Measurements from ENCODE around the gene CDHR3.
"Not testable (repeated sequence)": the region's sequence is repeated elsewhere in the genome, so short reads cannot be mapped to it uniquely, and the experiment has no call there.

CDHR3 gene

GRCh38 chr7:106001196-106001595 is 38.1 kb downstream of the CDHR3 start:
- no peak for DNase-seq (ENCODE audit: low spot score)

DNA sequence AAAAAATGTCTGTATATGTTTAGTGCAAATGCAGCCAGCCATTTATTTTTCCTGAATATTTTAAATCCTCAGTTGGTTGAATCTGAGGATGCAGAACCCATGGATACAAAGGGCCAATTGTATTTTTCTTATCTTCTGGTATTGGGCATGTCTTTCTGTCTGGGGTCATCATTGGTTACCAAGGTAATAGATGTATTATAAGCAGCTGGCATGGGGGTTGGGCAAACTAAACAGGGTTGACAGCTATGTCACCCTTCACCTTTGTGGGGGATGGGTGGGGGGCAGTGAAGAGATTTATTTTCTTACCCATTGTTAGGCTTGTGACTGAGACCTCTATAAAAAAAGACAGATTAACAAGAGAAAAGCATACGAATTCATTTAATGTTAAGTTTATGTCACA is 38.8 kb downstream of the CDHR3 start:
- DNase-seq (ENCODE audit: low spot score): no peak

- no peak for DNase-seq (ENCODE audit: low spot score)
Measured at GRCh38 chr7:106003525-106004064, 40.5 kb downstream of the CDHR3 start.

DNA sequence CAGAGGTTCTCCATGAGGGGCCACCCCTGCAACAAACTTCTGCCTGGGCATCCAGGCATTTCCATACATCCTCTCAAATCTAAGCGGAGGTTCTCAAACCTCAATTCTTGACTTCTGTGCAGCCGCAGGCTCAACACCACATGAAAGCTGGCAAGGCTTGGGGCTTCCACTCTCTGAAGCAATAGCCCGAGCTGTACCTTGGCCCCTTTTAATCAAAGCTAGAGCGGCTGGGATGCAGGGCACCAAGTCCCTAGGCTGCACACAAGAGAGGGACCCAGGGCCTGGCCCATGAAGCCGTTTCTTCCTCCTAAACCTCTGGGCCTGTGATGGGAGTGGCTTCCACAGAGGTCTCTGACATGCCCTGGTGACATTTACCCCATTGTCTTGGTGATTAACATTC is 43.8 kb downstream of the CDHR3 start:
- no peak for DNase-seq (ENCODE audit: low spot score)

- not testable (repeated sequence) for DNase-seq (ENCODE audit: low spot score)
Measured at GRCh38 chr7:106007796-106008195, 44.7 kb downstream of the CDHR3 start.

DNA sequence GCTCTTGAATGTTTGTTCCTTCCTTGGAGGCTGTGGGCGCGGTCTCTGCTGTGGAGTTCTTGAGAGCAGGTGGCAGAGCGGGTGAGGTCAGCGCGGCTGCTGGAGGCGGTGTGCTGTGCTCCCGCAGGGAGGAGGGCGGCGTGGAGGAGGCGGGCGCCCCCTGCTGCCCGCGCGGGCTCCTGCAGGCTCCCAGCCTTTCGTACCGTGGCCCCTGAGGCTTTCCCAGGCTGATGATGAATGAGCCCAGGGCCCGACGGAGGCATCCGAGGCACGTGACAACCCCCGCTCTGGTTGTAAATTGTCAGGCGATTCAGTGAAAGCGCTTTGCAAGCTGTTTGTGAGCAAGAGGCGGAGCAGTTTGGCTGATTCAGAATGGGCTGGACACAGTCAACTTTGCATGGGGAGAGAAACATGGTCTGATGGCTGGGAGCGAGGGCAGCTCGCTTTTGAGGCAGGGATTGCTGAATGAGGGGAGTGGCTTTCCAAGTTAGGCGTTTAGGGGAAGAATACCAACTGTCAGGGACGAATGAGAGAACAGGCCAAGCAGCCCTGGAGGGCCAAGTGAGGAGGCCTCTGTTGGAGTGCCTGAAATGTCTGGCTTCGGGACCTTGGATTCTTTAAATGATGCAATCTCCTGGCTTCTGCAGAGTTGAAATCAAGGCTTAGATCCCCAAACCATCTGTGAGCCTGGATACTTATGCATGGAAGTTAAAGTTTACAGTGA is 46.6 kb downstream of the CDHR3 start:
- peak; percentile 91 for DNase-seq (ENCODE audit: low spot score)

DNA sequence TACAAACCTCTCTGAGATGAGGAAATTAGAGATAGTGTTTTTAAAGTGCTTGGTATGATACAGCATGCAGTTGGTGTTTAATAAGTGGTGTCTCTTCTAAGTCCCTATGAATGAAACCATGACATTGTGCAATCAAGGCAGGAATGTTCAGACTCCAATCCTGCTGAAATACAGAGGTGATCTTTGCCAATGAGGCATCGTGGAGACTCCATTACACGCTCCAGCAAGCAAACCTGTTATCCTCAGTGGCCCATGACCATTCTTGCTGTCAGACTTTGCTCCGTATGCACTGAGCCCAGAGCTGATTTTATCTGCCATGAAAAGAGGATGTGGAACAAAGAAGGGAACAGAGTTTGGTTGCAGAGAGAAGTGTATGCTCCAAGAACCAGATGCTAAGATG is 47.3 kb downstream of the CDHR3 start:
- peak; percentile 30 for DNase-seq (ENCODE audit: low spot score)

GRCh38 chr7:106010866-106011265 is 47.8 kb downstream of the CDHR3 start:
- no peak for DNase-seq (ENCODE audit: low spot score)

- no peak for DNase-seq (ENCODE audit: low spot score)
Measured at GRCh38 chr7:106012184-106012583, 49.1 kb downstream of the CDHR3 start.

DNA sequence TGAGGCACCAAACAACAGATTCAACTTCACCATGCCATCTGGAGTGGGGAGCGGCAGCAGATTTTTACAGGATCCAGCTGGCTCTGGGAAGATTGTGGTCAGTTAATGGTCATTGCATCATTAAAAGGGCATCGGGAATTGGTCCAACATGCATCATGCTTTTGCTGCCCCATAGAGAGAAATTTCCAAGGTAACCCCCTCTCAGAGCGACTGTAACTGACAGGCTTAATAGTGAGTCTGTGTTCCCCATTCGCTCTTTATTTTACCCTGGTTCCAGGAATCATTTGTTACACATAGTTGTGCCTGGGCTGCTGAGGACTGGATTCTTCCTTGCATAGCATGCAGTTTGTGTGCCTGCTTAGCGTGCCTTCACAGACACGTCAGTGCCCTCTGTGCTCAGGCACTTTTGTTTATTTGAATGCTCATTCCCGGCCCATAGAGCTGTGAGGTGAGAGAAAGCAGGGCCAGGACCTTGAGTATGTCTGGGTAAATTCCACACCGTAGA is 49.9 kb downstream of the CDHR3 start:
- DNase-seq (ENCODE audit: low spot score): no peak

GRCh38 chr7:106015381-106016218 is 52.5 kb downstream of the CDHR3 start:
- no peak for DNase-seq (ENCODE audit: low spot score)

- no peak for DNase-seq (ENCODE audit: low spot score)
Measured at GRCh38 chr7:106016331-106016730, 53.3 kb downstream of the CDHR3 start.

DNA sequence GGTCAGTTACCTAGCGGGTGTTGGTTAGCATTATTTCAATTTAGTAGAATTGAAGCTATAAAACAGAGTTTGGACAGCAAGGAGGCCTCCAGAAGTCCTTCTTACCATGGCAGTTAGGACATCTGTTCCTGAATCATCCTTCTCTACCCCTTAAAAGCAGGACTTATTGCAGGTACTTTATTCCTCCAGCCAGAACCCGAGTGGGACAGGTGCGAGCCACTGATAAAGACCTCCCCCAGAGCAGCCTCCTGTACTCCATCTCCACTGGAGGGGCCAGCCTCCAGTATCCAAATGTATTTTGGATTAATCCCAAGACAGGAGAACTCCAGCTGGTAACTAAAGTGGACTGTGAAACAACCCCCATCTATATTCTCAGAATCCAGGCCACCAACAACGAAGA is 54.6 kb downstream of the CDHR3 start:
- no peak for DNase-seq (ENCODE audit: low spot score)

GRCh38 chr7:106018566-106019469 is 55.8 kb downstream of the CDHR3 start:
- no peak for DNase-seq (ENCODE audit: low spot score)

- DNase-seq (ENCODE audit: low spot score): no peak
Measured at GRCh38 chr7:106019470-106019820, 56.4 kb downstream of the CDHR3 start.

DNA sequence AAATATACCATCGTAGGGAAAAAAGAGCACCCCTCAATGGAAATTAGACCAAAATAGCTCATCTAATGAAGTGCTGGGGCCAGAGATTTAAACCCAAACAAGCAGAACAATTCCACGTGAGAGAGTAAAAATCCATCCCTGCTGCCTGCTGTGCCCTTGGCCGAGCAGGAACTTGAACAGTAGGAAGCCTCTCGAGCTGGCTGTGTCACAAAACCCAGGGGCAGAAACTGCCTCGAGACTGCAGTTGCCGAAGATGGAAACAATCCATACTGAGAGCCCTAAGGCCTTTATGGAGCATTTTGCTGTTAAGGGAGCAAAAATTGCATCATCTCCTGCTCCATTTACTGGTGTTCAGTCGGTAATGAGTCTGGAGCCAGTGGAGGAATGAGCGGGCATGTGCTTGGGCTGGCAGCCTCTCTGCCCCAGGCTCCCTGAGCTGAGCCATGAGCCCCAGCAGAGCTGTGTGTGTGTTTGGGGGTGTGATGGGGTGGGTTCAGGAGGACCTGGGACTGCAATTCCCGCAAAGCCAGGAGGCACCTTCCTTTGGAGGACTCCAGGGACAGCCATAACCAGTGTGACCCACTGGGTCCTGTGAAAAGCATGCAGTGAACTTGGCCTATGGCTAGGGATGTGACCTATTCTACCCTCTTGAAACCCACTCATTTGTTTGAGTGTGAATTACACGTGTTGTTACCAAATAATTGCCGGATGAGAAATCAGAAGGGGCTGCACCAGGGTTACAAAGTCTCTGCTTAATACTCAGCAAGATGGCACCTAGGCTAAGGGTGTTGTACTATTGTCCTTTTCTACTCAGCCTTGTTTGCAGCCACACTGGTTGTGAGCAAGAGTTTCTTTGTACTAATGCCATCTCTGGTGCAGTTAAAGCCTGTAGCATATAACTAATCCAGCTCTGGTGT is 58.3 kb downstream of the CDHR3 start:
- DNase-seq (ENCODE audit: low spot score): no peak

- peak; percentile 96 for DNase-seq (ENCODE audit: low spot score)
Measured at GRCh38 chr7:106022193-106022821, 59.2 kb downstream of the CDHR3 start.

DNA sequence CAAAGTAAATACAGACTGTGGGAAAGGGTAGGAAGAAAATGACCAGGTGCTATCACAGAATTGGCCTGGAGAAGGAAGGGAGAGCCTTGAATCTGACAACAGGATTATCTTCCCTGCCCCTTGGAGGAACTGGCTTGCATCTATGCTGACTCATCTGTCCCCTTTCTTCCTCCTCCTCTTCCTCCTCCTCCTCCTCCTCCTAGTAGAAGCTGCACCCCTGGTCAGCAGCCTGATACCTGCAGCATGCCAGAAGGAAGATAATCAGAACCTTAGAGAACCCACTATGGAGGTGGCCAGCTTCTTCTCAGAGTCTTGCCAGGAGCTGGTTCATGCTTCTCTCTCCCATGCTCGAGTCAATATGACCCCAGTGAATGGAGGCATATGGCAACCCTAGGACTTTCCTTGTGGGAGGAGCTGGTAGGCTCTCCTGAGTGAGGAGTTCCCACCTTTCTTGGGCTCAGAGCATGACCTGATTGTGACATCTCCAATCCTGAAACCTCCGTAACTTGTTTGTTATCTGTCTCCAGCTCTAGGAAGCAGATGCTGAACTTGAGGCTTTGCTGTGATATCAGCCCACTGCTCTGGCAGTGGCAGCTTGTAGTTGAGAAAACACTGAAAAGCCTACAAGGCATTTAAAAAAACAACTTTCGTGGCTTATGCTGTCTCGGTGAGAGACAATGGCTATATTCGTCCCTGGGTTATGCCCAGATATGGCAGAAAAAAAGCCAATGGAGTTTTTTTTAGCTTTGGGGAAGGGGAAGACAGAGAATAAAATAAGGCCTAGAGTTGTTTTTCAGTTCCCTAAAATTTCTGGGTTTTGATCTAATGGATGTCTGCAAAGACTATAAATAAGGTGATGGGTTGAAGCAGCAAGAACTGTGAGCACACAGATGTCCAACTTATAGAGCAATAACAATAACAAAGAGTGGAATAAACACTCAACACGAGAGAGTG is 60.6 kb downstream of the CDHR3 start:
- peak; percentile 85 for DNase-seq (ENCODE audit: low spot score)

DNA sequence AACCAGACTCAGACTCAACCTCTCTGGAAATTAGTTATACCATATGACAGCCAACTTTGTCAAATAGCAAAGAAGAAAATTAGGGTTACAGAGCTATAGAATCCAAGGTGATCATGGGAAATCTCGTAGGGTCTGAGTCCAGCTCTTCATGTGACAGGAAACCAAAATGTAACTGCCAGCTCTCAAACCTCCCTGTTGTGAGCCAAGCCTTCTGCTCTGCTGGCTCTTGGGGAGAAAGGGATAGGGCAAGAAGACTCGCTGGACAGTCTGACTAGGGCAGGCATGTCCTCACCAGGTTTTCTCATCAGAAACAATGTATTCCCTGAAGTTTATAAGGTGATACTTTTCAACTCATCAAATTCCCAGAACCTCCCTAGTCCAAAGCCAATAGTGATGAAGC is 63.0 kb downstream of the CDHR3 start:
- no peak for DNase-seq (ENCODE audit: low spot score)

Data from NAMALWA (cell line).